ENCODE measurements around the gene ITPR3.
A peak's percentile ranks its signal among the peaks of the same experiment; 100 is the strongest.

Gene ITPR3

GRCh38 chr6:33591424-33592032, 29.6 kb upstream of the ITPR3 start:
- no peak for DNase-seq

GRCh38 chr6:33592280-33592594, 28.9 kb upstream of the ITPR3 start:
- no peak for DNase-seq

- DNase-seq, result peak; percentile 52 to 67
Observed at GRCh38 chr6:33592595-33593413, 28.3 kb upstream of the ITPR3 start.

- DNase-seq, result no peak
Observed at GRCh38 chr6:33593414-33593727, 27.8 kb upstream of the ITPR3 start.

- DNase-seq, result no peak
Observed at GRCh38 chr6:33595001-33595846, 25.9 kb upstream of the ITPR3 start.

GRCh38 chr6:33596894-33597293, 24.2 kb upstream of the ITPR3 start:
- DNase-seq, result peak in 1 of 2 experiments; percentile 48

- DNase-seq, result no peak
Observed at GRCh38 chr6:33597551-33598322, 23.4 kb upstream of the ITPR3 start.

GRCh38 chr6:33599413-33599938, 21.6 kb upstream of the ITPR3 start:
- DNase-seq, result no peak

- no peak for DNase-seq
Observed at GRCh38 chr6:33600761-33601160, 20.4 kb upstream of the ITPR3 start.

GRCh38 chr6:33602180-33602579, 18.9 kb upstream of the ITPR3 start:
- DNase-seq, result no peak

- no peak for DNase-seq
Observed at GRCh38 chr6:33604941-33605854, 15.9 kb upstream of the ITPR3 start.

GRCh38 chr6:33606642-33607041, 14.5 kb upstream of the ITPR3 start:
- DNase-seq, result no peak

GRCh38 chr6:33607126-33607783, 13.9 kb upstream of the ITPR3 start:
- no peak for DNase-seq

GRCh38 chr6:33607784-33608161, 13.3 kb upstream of the ITPR3 start:
- peak; percentile 57 to 58 for DNase-seq

- no peak for DNase-seq
Observed at GRCh38 chr6:33609019-33609418, 12.1 kb upstream of the ITPR3 start.

GRCh38 chr6:33609528-33609927, 11.6 kb upstream of the ITPR3 start:
- no peak for DNase-seq

- no peak for DNase-seq
Observed at GRCh38 chr6:33610067-33610466, 11.1 kb upstream of the ITPR3 start.

GRCh38 chr6:33610779-33611732, 10.1 kb upstream of the ITPR3 start:
- DNase-seq, result no peak

GRCh38 chr6:33613146-33613794, 7.9 kb upstream of the ITPR3 start:
- DNase-seq, result no peak

GRCh38 chr6:33613795-33614168, 7.3 kb upstream of the ITPR3 start:
- DNase-seq, result no peak
